Posterior cingulate gyrus (tissue), 11 donors: ENCODE measurements around the gene PRPH2.
"Not testable (repeated sequence)": the region's sequence is repeated elsewhere in the genome, so short reads cannot be mapped to it uniquely, and the experiment has no call there.

Experiments
- DNase-seq, 10 donors: peaks; one replicate each; pipeline versions ENCODE4 v3.0.0 to v3.0.0-alpha.2; 2020 to 2021; ENCODE audit warnings: mixed read lengths in 3 of 10
- intact Hi-C: fragments of 100-400 bp; cut with DNase I; formaldehyde crosslinking; loops from one replicate; pipeline ENCODE4 v1.15.1; 2023

PRPH2 gene

GRCh38 chr6:42704251-42704936 is 18.0 kb downstream of the PRPH2 start:
- DNase-seq, result peak in 5 of 10 donors; percentile 14 to 71 (median 38)
- intact Hi-C loops, result no loop called here

- DNase-seq, intact Hi-C loops: not testable (repeated sequence)
Measured at GRCh38 chr6:42702786-42703185, 19.6 kb downstream of the PRPH2 start.

GRCh38 chr6:42702200-42702599 is 20.2 kb downstream of the PRPH2 start:
- intact Hi-C loops, result no loop called here
- DNase-seq, result no peak

- DNase-seq, result no peak
- intact Hi-C loops, result no loop called here
Measured at GRCh38 chr6:42698217-42698616, 24.2 kb downstream of the PRPH2 start.

GRCh38 chr6:42697268-42697655 is 25.1 kb downstream of the PRPH2 start:
- no peak for DNase-seq
- intact Hi-C loops, result no loop called here

GRCh38 chr6:42696526-42697267 is 25.7 kb downstream of the PRPH2 start:
- DNase-seq, result no peak
- intact Hi-C loops, result no loop called here

- no peak for DNase-seq
- intact Hi-C loops, result no loop called here
Measured at GRCh38 chr6:42694586-42694985, 27.8 kb downstream of the PRPH2 start.

- DNase-seq, result no peak
- intact Hi-C loops, result no loop called here
Measured at GRCh38 chr6:42693725-42694323, 28.6 kb downstream of the PRPH2 start.

GRCh38 chr6:42692137-42692911 is 30.1 kb downstream of the PRPH2 start:
- intact Hi-C loops, result no loop called here
- peak in 4 of 10 donors; percentile 26 to 76 (median 64) for DNase-seq

- intact Hi-C loops, result no loop called here
- DNase-seq, result no peak
Measured at GRCh38 chr6:42690872-42691271, 31.5 kb downstream of the PRPH2 start.

GRCh38 chr6:42690151-42690702 is 32.2 kb downstream of the PRPH2 start:
- intact Hi-C loops, result no loop called here
- no peak for DNase-seq

- intact Hi-C loops, result no loop called here
- no peak for DNase-seq
Measured at GRCh38 chr6:42689371-42689770, 33.0 kb downstream of the PRPH2 start.

- no peak for DNase-seq
- intact Hi-C loops, result no loop called here
Measured at GRCh38 chr6:42688281-42688680, 34.1 kb downstream of the PRPH2 start.

GRCh38 chr6:42679358-42679757 is 43.0 kb downstream of the PRPH2 start:
- intact Hi-C loops, result no loop called here
- no peak for DNase-seq

- DNase-seq, result no peak
- intact Hi-C loops, result no loop called here
Measured at GRCh38 chr6:42674780-42675179, 47.6 kb downstream of the PRPH2 start.

GRCh38 chr6:42674368-42674767 is 48.0 kb downstream of the PRPH2 start:
- DNase-seq, intact Hi-C loops: not testable (repeated sequence)

- intact Hi-C loops, result loop anchor here (5.0 kb wide), 1 partner anchor 233 kb away; no protein-coding TSS in a partner anchor
- no peak for DNase-seq
Measured at GRCh38 chr6:42664718-42665117, 57.7 kb downstream of the PRPH2 start.

- intact Hi-C loops, result loop anchor here (1.0 to 5.0 kb wide), 3 partner anchors 65 to 236 kb away; no protein-coding TSS in a partner anchor
- DNase-seq, result peak; percentile 43 to 94 (median 78)
Measured at GRCh38 chr6:42661540-42662153, 60.8 kb downstream of the PRPH2 start.

GRCh38 chr6:42659806-42660205 is 62.6 kb downstream of the PRPH2 start:
- intact Hi-C loops, result loop anchor here (2.0 to 5.0 kb wide), 2 partner anchors 67 to 237 kb away; no protein-coding TSS in a partner anchor
- no peak for DNase-seq

- no peak for DNase-seq
- intact Hi-C loops, result no loop called here
Measured at GRCh38 chr6:42653851-42654250, 68.5 kb downstream of the PRPH2 start.
